ENCODE results near the gene TMX2.
"Not testable (repeated sequence)": the region's sequence is repeated elsewhere in the genome, so short reads cannot be mapped to it uniquely, and the experiment has no call there.

TMX2 gene

DNA sequence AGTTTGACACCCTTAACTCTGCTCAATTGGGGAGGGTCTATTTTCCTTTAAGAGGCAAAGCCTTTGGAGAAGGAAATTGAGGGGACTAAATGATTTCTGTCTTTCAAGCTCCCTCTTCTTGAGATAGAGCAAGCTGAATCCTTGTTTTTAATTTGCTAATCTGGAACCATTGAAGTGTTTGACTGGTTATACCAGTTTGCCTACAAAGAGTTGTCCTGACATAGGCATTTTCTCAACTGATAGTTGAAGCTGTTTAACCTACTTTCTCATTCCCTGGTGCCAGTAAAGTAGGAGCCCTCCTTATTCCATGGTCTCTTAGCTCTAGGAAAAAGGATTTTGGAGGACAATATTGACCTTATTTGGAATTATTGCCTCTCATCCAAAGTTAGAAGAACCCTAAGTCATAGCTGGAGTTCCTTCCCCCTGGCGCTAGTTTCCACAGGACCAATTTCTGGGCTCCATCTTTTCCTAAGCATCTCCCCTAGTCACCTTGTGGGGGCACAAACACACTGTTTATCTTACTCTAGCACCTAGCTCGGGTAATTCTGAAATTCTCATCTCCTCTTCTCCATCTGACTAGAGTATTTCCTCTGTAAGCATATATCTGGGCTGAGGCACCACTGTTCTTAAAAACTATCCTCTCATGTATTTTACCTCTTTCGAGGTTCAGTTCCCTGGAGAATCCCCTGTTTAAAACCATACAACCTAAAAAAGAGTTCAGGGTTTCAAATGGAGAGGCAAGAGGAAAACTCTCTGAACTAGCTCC is 37.0 kb upstream of the TMX2 start:
- H3K27ac ChIP-seq = peak overlapping the region; percentile 46
- TF ChIP-seq, protein P1, sequence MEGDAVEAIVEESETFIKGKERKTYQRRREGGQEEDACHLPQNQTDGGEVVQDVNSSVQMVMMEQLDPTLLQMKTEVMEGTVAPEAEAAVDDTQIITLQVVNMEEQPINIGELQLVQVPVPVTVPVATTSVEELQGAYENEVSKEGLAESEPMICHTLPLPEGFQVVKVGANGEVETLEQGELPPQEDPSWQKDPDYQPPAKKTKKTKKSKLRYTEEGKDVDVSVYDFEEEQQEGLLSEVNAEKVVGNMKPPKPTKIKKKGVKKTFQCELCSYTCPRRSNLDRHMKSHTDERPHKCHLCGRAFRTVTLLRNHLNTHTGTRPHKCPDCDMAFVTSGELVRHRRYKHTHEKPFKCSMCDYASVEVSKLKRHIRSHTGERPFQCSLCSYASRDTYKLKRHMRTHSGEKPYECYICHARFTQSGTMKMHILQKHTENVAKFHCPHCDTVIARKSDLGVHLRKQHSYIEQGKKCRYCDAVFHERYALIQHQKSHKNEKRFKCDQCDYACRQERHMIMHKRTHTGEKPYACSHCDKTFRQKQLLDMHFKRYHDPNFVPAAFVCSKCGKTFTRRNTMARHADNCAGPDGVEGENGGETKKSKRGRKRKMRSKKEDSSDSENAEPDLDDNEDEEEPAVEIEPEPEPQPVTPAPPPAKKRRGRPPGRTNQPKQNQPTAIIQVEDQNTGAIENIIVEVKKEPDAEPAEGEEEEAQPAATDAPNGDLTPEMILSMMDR (conservative IDR thresholded peaks at IDR 0.05) = no peak

GRCh38 chr11:57679396-57679795 is 33.0 kb upstream of the TMX2 start:
- no peak overlapping the region for H3K27ac ChIP-seq
- TF ChIP-seq, protein P1 (conservative IDR thresholded peaks at IDR 0.05) = no peak

DNA sequence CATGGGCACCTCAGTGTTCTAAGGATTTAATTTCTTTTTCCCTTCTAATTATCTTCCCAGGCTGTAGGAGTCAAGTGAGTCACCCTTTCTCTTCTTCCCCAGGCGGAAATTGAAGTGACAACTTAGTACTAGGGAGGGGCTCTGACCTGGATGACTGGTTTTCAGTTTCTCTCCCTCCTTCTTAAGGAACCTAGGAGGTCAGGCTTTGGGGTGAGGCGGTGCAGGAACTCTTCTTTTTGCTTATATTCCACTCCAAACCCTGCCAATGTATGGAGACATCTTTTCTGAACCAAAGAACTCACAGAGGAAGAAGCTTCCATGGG is 31.9 kb upstream of the TMX2 start:
- TF ChIP-seq, protein P1 (conservative IDR thresholded peaks at IDR 0.05) = no peak
- H3K27ac ChIP-seq = no peak overlapping the region

GRCh38 chr11:57681168-57681567 is 31.2 kb upstream of the TMX2 start:
- TF ChIP-seq, protein P1 (conservative IDR thresholded peaks at IDR 0.05) = no peak
- H3K27ac ChIP-seq = no peak overlapping the region

DNA sequence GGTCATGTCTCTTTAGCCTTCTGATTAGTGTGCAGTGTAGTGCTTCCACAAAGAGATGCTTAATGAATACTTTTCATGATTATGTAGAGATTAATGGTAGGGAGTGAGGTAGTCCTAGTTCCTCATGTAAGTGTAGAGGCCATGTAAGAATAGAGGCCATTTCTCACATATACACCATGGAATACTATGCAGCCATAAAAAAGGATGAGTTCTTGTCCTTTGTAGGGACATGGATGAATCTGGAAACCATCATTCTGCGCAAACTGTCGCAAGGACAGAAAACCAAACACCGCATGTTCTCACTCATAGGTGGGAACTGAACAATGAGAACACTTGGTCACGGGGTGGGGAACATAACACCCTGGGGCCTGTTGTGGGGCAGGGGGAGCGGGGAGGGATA is 21.9 kb upstream of the TMX2 start:
- H3K27ac ChIP-seq = not testable (repeated sequence)

DNA sequence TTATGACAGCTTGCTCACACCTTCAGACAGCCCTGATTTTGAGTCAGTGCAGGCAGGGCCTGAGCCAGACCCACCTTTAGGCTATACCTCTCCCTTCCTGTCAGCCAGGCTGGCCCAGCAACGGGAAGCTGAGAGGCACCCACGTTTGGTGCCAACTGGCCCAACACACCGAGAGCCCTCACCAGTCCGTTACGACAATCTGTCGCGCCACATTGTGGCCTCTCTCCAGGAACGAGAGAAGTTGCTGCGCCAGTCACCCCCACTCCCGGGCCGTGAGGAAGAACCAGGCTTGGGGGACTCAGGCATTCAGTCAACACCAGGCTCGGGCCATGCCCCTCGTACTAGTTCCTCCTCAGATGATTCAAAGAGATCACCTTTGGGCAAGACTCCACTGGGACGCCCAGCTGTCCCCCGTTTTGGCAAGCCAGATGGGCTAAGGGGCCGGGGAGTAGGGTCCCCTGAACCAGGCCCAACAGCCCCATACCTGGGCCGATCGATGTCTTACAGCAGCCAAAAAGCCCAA is 13.5 kb upstream of the TMX2 start:
- TF ChIP-seq, protein P1 (conservative IDR thresholded peaks at IDR 0.05) = no peak
- H3K27ac ChIP-seq = no peak overlapping the region

DNA sequence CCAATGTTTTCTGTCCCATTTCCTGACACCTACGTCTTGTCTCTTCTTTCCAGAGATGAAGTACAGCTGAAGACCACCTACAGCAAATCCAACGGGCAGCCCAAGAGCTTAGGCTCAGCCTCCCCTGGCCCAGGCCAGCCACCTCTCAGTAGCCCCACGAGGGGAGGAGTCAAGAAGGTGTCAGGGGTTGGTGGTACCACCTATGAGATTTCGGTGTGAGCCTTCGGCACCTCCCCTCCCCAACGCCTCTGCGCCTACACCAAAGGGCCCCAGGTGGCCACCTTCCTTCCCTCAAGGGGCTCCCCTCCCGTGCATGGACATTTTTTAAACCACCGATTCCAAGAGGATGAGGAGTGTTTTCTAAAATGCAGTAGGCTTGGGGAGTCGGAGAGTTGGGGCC is 12.6 kb upstream of the TMX2 start:
- H3K27ac ChIP-seq = no peak overlapping the region
- TF ChIP-seq, protein P1 (conservative IDR thresholded peaks at IDR 0.05) = no peak

DNA sequence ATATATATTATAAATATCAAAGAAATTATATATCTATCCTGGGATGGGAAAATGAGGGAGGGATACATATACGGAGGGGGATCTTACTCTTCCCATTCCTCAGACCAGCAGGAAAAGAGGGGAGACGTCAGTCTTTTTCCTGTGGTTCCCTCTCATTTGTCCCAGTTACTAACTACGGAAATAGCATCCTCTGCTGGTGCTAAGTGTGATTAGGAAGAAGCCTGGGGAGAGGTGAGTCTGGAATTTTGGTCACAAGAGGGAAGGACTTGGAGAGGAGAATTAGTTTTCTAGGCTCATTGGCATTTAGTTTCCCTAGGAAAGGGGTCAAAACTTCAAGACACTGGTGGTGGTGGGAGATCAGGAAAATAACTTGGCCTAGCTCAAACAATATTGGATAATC is 12.0 kb upstream of the TMX2 start:
- TF ChIP-seq, protein P1 (conservative IDR thresholded peaks at IDR 0.05) = no peak; the same call in 1 of the 2 replicates
- H3K27ac ChIP-seq = no peak overlapping the region
